Lower lobe of right lung (tissue), 2 donors: ENCODE measurements around the gene PCBP3. TPM values are rescaled to one million over a fixed set of nuclear protein-coding genes. Genes with fewer than 3 reads are reported as not detected.

Source experiments
- ATAC-seq, 2 donors: fragments of 200-7000 bp; cut with Tn5 transposase; one replicate each; pipeline ENCODE4 v1.9.1; 2020 to 2022; ENCODE audit warnings: mild to moderate bottlenecking in 2 of 2, moderate library complexity in 2 of 2
- DNase-seq: peaks from one replicate; pipeline ENCODE4 v3.0.0-alpha.2; 2020
- H3K27ac ChIP-seq: fragments of 200-600 bp; one replicate; pipeline ENCODE4 v1.8.0; 2022
- H3K27me3 ChIP-seq: fragments of 200-600 bp; one replicate; pipeline ENCODE4 v1.8.0; 2022; ENCODE audit warnings: low read depth
- H3K36me3 ChIP-seq: fragments of 200-600 bp; one replicate; pipeline ENCODE4 v1.8.0; 2022; ENCODE audit warnings: mild to moderate bottlenecking
- H3K4me1 ChIP-seq: fragments of 200-600 bp; one replicate; pipeline ENCODE4 v1.8.0; 2022
- H3K4me3 ChIP-seq: fragments of 200-600 bp; one replicate; pipeline ENCODE4 v1.8.0; 2022; ENCODE audit warnings: mild to moderate bottlenecking
- H3K9me3 ChIP-seq: fragments of 200-600 bp; one replicate; pipeline ENCODE4 v1.8.0; 2022
- intact Hi-C: fragments of 100-400 bp; cut with DNase I; formaldehyde crosslinking; loops from one replicate; pipeline ENCODE4 v1.11.0; 2022
- total RNA-seq: library from RNA; stranded (reverse); fragmentation: NEBNext Ultra II Directional; extraction: Animal tissue kit (Norgen Biotek cat#: 25700); gene quantifications from one replicate; pipeline ENCODE4 v1.2.1, GENCODE V29; 2021
- TF ChIP-seq, protein P1 (sequence below): fragments of 200-600 bp; IDR thresholded peaks from one replicate; pipeline ENCODE4 v1.8.0; 2022; ENCODE audit warnings: antibody characterized with exemption, mild to moderate bottlenecking
- donor health status: DM: no; HTN: yes; CAD: no; lungs with severe emphysema.

Gene PCBP3
- total RNA-seq, 1 donor from 2014 or later, result 4.5 TPM

- TF ChIP-seq, protein P1, sequence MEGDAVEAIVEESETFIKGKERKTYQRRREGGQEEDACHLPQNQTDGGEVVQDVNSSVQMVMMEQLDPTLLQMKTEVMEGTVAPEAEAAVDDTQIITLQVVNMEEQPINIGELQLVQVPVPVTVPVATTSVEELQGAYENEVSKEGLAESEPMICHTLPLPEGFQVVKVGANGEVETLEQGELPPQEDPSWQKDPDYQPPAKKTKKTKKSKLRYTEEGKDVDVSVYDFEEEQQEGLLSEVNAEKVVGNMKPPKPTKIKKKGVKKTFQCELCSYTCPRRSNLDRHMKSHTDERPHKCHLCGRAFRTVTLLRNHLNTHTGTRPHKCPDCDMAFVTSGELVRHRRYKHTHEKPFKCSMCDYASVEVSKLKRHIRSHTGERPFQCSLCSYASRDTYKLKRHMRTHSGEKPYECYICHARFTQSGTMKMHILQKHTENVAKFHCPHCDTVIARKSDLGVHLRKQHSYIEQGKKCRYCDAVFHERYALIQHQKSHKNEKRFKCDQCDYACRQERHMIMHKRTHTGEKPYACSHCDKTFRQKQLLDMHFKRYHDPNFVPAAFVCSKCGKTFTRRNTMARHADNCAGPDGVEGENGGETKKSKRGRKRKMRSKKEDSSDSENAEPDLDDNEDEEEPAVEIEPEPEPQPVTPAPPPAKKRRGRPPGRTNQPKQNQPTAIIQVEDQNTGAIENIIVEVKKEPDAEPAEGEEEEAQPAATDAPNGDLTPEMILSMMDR, result no peak
- Histone ChIP-seq H3K27me3 (peaks cover 19% of the 10 kb centered on the region), H3K27ac (no peak overlapping the region), H3K4me3 (no peak overlapping the region), H3K4me1 (peaks cover 6% of the 10 kb centered on the region), H3K9me3 (no peaks in the 10 kb centered on the region), H3K36me3 (no peaks in the 10 kb centered on the region)
- DNase-seq (no peak), ATAC-seq (no peak)
- intact Hi-C loops, result no loop called here
Measured at GRCh38 chr21:45945066-45945867, 301.7 kb downstream of the PCBP3 start.

DNA sequence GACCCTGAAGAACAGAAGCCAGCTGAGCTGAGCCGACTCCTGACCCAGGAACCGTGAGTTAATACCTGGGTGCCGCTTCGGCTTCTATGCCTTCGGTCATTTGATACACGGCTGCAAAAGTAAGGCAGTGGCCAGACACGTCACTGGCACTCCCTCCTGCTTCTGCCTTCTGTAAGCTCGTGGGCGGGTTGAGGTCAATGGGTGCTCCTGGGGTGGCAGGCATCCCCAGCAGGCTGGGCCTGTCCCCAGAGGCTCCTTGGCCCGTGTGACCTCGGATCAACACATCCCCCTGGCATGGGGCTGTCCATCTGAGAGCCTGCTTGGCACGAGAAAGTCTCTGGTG, 302.3 kb downstream of the PCBP3 start:
- H3K4me3 ChIP-seq, result no peak overlapping the region
- TF ChIP-seq, protein P1, result no peak
- no peak for ATAC-seq
- H3K27ac ChIP-seq, result no peak overlapping the region
- no peaks in the 10 kb centered on the region for H3K36me3 ChIP-seq
- no peak for DNase-seq
- intact Hi-C loops, result no loop called here
- H3K27me3 ChIP-seq, result peaks cover 21% of the 10 kb centered on the region
- H3K4me1 ChIP-seq, result peaks cover 10% of the 10 kb centered on the region
- no peaks in the 10 kb centered on the region for H3K9me3 ChIP-seq

- Histone ChIP-seq H3K27ac (no peak overlapping the region), H3K4me1 (peaks cover 15% of the 10 kb centered on the region), H3K9me3 (no peaks in the 10 kb centered on the region), H3K27me3 (peaks cover 28% of the 10 kb centered on the region), H3K4me3 (no peak overlapping the region), H3K36me3 (no peaks in the 10 kb centered on the region)
- intact Hi-C loops, result no loop called here
- TF ChIP-seq, protein P1, result no peak
- ATAC-seq, result no peak
- DNase-seq, result no peak
Measured at GRCh38 chr21:45947296-45947695, 303.8 kb downstream of the PCBP3 start.

GRCh38 chr21:45947716-45948255, 304.3 kb downstream of the PCBP3 start:
- Histone ChIP-seq H3K27ac (no peak overlapping the region), H3K4me3 (no peak overlapping the region), H3K27me3 (peaks cover 26% of the 10 kb centered on the region), H3K36me3 (no peaks in the 10 kb centered on the region), H3K9me3 (no peaks in the 10 kb centered on the region), H3K4me1 (peaks cover 15% of the 10 kb centered on the region)
- intact Hi-C loops, result no loop called here
- TF ChIP-seq, protein P1, result no peak
- no peak for ATAC-seq
- DNase-seq, result no peak

DNA sequence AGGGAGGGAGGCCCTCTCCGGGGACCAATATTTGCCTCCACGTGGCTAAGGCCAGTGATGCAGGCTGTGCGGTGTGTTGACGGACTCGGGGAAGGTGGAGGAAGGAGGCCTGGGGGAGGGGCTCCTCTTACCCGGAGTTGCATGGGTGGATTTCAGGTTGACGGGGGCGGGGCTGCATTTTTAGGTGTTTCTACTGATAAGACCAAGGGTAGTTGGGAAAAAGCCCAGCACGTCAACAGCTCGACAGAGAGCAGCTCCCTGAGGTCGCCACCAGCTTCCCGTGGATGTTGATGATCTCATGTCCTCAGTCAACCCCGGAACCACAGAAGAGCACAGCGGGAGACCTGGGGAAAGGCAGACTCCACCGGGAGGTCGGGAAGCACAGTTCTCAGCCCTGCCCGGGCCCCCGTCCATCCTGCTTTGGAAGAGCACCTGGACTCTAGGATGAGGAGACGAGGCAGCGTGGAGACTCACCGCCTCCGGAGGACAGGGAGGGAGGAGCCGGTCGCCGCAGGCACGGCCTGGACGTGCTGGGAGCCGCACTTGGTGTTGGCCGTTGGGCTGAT, 305.1 kb downstream of the PCBP3 start:
- H3K4me3 ChIP-seq, result no peak overlapping the region
- H3K9me3 ChIP-seq, result no peaks in the 10 kb centered on the region
- H3K36me3 ChIP-seq, result no peaks in the 10 kb centered on the region
- no peak for ATAC-seq
- H3K4me1 ChIP-seq, result peaks cover 15% of the 10 kb centered on the region
- intact Hi-C loops, result no loop called here
- no peak for DNase-seq
- TF ChIP-seq, protein P1, result no peak
- H3K27me3 ChIP-seq, result peaks cover 25% of the 10 kb centered on the region
- H3K27ac ChIP-seq, result no peak overlapping the region
